Renal cortex interstitium (tissue), 11 donors: ENCODE results near the gene RPTOR. TPM values are rescaled to one million over a fixed set of nuclear protein-coding genes. Genes with fewer than 3 reads are reported as not detected.

Experiments used
- DNase-seq, 11 donors: peaks; one replicate each; pipeline ENCODE4 v3.0.0-alpha.2; 2013; ENCODE audit warnings: low read depth in 9 of 11, low spot score in 4 of 11; ENCODE audit errors: extremely low read depth in 1 of 11
- polyA plus RNA-seq, 3 donors: library from polyadenylated mRNA; unstranded; fragments of 120-200 nt; gene quantifications; one replicate each; pipeline ENCODE4 v1.2.1, GENCODE V29; 2013; ENCODE audit not compliant: insufficient read length in 3 of 3

The RPTOR gene
- polyA plus RNA-seq, 3 donors = 17.2 to 22.5 (median 21.4) TPM

- DNase-seq = no peak
Observed at GRCh38 chr17:80890921-80891396, 346.3 kb downstream of the RPTOR start.

DNA sequence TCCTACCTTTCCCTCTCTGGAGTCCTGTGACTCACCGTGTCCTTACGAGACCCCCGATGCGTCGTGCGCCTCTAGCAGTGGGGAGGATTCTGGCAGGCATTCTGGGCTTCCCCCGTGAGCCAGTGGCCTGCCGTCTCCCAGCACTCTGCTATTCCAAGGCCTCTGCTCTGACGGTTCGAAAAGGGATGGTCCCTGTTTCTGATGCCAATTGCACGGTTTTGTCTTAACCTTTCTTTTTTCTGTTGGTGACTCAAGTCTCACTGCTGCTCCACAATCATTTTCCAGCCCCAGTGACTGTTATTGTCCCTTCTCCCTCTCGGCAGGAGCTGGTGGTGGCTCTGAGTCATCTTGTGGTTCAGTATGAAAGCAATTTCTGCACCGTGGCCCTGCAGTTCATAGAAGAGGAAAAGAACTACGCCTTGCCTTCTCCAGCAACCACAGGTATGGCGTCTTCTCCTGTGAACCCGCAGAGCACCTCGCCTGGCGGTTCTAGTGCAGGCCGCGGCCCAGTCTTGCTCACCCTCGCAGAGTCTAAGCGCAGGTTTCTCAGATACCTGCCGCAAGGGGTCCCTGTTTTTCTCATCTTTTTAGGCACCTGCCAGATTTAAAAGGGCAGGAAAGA, 346.9 kb downstream of the RPTOR start:
- no peak for DNase-seq

DNA sequence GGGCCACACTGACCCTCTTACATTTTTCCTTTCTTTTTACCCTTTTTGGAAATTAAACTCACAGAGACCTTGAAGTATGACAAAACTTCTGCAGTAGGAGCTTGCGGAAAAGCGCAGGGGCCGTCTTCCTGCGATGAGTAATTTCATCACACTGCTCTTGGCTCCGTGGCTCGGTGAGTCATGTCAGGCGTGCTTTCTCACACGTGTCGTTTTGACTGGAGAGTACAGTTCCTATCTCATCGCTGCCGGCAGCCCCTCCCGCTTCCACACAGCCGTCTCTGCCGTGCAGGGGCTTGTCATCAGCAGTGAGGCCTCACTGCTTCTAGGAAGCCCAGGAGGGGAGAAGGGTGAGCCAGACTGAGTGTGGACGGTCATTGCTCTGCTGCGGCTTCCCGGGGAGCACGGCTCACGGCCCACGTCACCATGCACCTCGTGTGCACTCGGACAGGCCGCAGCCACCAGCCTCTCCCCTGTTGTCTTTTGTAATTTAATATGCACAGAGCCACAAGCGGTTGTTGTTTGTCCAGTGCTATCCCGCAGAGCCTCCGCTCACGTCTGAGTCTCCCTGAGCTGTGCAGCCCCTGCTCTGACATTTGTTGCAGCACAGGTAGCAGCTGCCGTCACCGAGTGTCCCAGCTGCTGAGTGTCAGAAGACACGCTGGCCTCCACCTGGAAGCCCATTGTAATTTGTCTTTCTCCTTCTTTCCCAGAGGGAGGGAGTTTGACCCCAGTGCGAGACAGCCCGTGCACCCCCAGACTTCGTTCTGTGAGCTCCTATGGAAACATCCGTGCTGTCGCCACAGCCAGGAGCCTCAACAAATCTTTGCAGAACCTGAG, 347.6 kb downstream of the RPTOR start:
- no peak for DNase-seq

GRCh38 chr17:80892900-80893603, 348.4 kb downstream of the RPTOR start:
- no peak for DNase-seq

GRCh38 chr17:80893604-80894438, 349.2 kb downstream of the RPTOR start:
- DNase-seq = no peak

- no peak for DNase-seq
Observed at GRCh38 chr17:80894439-80894721, 349.7 kb downstream of the RPTOR start.

- no peak for DNase-seq
Observed at GRCh38 chr17:80894726-80895125, 350.1 kb downstream of the RPTOR start.

DNA sequence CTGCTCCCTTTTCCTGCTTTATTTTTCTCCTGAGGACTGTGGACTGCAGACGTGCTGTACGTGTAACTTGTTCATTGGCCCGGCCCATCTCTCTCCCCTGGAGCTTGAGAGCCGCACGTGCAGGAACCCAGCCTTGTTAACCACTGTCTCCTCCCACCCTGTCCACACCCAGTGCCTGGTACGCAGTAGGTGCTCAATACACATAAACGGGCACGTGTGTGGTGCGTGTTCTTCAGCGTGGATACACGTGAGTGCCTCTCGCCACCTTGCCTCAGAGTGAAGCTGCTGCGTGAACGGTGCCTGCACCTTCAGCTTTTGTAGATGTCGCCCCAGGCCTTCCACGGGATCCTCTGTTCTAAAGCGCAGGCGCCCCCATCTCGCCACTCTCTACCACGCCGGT, 350.7 kb downstream of the RPTOR start:
- no peak for DNase-seq

GRCh38 chr17:80898716-80899115, 354.1 kb downstream of the RPTOR start:
- peak in 1 of 11 donors; percentile 31 for DNase-seq

- no peak for DNase-seq
Observed at GRCh38 chr17:80899402-80900268, 355.0 kb downstream of the RPTOR start.

GRCh38 chr17:80901319-80901718, 356.7 kb downstream of the RPTOR start:
- DNase-seq = no peak

- no peak for DNase-seq
Observed at GRCh38 chr17:80902197-80902962, 357.7 kb downstream of the RPTOR start.

- DNase-seq = no peak
Observed at GRCh38 chr17:80902963-80903611, 358.4 kb downstream of the RPTOR start.

GRCh38 chr17:80904036-80904753, 359.6 kb downstream of the RPTOR start:
- no peak for DNase-seq

- no peak for DNase-seq
Observed at GRCh38 chr17:80905586-80906230, 361.1 kb downstream of the RPTOR start.
